GM19438 (cell line): ENCODE measurements around the gene FKBP10.
"Not testable (repeated sequence)": the region's sequence is repeated elsewhere in the genome, so short reads cannot be mapped to it uniquely, and the experiment has no call there.

Source experiments
- ATAC-seq: cut with Tn5 transposase; IDR thresholded peaks from one replicate; pipeline ENCODE4 v1.9.1; 2021; ENCODE audit warnings: low read depth; ENCODE audit not compliant: unreplicated experiment

Gene FKBP10

GRCh38 chr17:41803049-41804020, 9.5 kb upstream of the FKBP10 start:
- ATAC-seq: no peak

GRCh38 chr17:41806685-41807445, 5.9 kb upstream of the FKBP10 start:
- ATAC-seq: no peak

GRCh38 chr17:41810659-41811548, 1.9 kb upstream of the FKBP10 start:
- no peak for ATAC-seq

- peak; percentile 70 for ATAC-seq
Measured at GRCh38 chr17:41811549-41812380, 1.0 kb upstream of the FKBP10 start, which contains the start of gene P3H4. Gene P3H4 (minus strand): TSS chr17:41811949. CDS start chr17:41811915, 34 bp downstream.

- ATAC-seq: no peak
Measured at GRCh38 chr17:41813152-41813680, 412 bp downstream of the FKBP10 start.

GRCh38 chr17:41813699-41814124, 908 bp downstream of the FKBP10 start:
- no peak for ATAC-seq

- no peak for ATAC-seq
Measured at GRCh38 chr17:41814195-41814594, 1.4 kb downstream of the FKBP10 start.

GRCh38 chr17:41816637-41817320, 4.0 kb downstream of the FKBP10 start:
- no peak for ATAC-seq

GRCh38 chr17:41818024-41818423, 5.2 kb downstream of the FKBP10 start:
- ATAC-seq: no peak

- no peak for ATAC-seq
Measured at GRCh38 chr17:41821776-41822175, 9.0 kb downstream of the FKBP10 start.

- no peak for ATAC-seq
Measured at GRCh38 chr17:41822216-41823140, 9.7 kb downstream of the FKBP10 start.

- ATAC-seq: no peak
Measured at GRCh38 chr17:41823141-41823524, 10.3 kb downstream of the FKBP10 start.

- no peak for ATAC-seq
Measured at GRCh38 chr17:41823580-41823979, 10.8 kb downstream of the FKBP10 start.

- no peak for ATAC-seq
Measured at GRCh38 chr17:41824086-41824485, 11.3 kb downstream of the FKBP10 start.

GRCh38 chr17:41825175-41825845, 12.5 kb downstream of the FKBP10 start:
- ATAC-seq: no peak

- ATAC-seq: not testable (repeated sequence)
Measured at GRCh38 chr17:41829961-41830360, 17.2 kb downstream of the FKBP10 start.

GRCh38 chr17:41835214-41835799, 22.5 kb downstream of the FKBP10 start:
- peak; percentile 28 for ATAC-seq
